ENCODE data around the gene ARRB1.

The ARRB1 gene

DNA sequence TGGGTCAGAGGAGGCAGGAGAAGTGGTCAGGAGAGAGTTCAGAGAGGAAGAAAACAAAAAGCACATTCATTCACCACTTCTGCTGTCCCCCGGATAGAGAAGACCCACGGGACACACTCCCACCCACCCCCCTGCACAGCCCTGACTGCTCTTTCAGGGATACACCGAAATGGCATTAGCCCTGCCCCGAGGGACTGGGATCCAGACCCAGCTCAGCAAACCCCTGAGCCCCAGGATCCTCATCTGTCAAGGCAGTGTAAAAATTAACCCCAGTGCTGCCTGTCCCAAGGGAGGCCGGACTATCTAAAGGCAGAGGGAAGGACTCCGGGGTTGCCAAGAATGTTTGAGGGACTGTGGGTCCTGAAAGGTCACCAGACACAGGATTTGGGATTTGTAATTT is 79.7 kb downstream of the ARRB1 start:
- no peak for DNase-seq

DNA sequence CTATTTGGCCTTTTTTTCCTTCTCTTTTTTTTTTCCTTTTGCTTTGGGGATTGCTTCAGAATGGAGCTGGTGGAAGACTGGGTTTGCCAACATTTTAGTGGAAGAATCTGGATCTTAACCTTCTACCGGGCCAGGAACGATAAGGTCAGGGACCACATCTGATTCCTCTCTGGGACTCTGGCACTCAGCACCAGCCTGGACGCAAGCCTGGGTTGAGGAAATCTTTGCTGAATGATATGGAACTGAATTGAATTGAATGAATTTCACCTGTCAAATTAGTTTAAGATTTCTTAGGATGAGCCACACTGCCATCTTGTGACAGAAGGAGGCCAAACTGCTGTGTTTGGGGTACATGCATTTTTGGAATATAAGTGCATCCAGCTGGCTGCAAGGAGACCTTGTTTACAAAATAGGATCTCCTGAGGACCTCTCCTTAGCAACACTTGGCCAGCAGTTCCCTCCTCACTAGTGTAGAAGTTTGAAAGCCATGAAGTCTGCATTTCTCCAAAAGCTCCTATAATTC is 80.5 kb downstream of the ARRB1 start:
- no peak for DNase-seq

DNA sequence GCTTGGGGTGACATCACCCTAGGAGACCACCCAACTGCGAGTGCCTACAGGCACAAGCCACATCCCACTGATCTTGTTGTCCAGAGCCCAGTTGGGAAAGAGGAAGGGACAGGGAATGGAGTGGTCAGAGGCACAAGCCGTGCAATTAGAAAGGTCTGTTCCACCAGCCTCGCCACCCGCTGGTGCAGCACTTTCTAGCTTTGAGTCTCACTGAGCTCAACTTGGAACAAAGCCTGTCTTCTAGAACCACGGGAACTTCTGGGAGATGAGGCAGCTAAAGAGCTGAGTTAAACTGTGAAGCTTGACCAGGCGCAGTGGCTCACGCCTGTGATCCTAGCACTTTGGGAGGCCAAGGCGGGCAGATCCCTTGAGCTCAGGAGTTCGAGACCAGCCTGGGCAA is 81.6 kb downstream of the ARRB1 start:
- no peak for DNase-seq

DNA sequence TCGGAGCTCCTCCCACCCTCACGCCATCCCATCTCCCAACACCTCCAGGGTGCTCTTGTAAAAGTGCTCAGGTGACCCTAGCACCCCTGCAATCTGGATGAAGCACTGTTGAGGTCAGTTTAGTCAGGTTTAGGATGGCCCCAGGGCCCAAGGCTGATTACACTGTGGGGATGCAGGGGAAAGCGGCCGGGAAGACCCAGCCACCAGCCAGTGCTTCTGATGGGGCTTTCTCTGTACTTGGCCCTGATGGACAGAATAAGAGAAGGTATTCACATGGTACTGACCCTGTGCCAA is 82.1 kb downstream of the ARRB1 start:
- no peak for DNase-seq

DNA sequence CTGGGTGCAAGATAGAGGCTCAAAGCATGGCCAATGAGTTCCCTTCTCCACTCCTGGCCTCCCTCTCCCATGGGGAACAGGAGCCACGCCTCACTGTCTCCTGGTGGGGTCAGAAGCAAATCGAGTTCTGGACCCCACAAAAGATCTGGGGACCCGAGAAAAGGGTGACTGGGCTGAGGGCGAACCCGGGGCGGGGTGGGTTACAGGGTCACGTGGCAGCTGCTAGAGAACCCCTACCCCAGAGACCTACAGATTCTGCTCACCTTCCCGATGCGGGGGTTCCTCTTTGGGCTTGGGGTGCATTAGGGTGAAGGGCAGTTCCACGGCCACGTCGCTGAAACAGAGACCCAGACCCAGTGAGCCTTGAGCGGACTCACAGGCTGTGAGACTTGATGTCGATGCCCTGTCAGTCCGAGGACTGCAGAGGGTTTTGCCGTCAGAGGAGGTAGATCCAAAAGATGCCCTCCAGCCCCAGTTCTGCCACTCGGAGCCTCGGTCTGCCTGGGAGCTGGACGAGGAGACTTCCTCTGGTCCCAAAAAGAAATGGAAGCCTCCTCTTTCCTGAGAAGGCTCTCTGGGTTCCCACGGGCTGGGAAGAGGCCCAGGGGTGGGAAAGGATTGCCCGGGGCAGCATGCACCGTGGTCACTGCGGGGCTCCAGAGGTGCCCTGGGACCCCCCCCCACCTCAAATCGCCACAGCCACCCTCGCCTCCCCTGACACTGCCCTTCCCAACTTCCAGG is 82.7 kb downstream of the ARRB1 start:
- DNase-seq, result no peak

DNA sequence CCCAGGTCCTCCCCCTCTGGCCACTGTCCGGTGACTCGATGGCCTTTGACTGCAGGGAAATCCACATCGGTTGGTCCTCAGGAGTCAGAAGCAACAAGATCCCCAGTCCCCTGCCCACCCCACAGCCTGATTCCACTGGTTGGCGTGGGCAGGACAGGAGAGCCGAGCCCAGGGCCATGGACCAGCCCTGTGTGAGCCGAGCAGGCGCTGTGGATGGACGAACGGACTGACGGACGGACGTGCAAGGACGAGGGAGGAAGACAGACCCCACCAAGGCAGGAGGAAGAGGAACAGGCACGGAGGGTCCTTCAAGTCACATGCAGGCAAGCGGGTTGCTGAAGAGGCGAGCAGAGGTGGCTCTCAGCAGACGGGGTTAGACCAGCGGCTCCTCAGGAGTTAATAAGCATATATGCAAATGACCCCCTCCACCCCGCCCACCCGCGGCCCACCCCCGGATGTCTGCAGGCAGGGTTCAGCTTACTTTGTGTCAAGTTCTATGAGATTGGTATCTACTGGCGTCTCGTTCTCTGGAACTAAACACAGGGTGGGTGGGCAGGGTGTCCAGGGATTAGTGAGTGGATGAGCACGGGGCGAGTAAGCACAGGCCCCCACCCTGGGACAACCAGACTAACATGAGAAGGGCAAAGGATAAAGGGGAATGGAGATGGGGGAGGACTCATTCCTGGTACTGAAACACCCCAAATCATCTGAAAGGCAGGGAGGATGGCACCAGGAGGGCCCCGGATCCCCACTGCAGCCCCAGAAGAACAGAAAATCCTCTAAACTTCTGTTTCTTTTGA is 84.1 kb downstream of the ARRB1 start:
- DNase-seq, result no peak

DNA sequence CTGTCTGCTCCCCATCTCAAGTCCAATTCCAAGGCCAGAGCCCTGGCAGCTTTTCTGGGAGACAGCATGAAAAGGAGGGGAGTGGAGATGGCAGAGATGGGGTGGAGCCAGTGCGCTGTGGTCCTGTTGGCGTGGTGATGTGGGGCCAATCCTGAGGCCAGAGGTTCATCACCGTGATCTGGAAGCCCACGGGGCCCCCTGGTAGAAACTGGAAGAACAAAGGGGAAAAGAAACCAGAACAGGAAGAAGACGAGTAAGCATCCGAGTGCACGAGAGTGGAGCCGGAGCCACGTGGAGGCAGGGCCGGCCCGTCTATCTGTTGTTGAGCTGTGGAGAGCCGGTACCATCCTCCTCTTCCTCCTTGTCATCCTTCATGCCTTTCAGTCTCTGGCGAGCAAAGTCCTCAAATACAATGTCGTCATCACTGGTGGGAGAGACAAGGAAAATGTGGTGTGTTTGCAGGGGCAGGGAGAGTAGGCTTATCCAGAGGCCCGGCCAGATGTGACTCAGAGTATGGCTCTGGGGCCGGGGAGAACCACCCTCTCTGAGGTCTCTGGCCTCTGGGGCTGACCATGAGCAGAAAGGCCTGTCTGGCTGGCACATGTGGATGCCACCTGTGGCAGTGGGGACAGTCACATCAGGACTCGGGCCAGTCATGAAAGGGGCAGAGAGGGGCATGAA is 85.5 kb downstream of the ARRB1 start:
- no peak for DNase-seq

DNA sequence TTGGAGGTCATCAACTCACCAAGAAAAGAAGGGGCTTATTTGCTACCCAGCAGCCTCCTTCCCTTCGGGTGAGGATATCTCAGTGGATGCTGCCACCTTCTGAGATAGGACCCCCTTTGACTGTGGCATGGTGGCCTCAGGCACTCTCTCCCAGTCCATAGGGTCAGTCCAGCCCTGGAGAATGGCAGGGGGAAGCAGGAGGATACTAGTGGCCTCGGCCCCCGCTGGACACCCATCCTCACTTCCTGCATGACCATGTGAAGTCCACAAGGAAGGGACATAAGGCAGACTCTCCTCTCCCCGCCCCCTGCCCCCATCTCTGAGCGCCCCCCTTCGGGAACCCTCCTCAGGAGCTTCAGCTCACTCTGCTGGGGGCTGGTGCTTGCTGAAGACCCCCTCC is 86.5 kb downstream of the ARRB1 start:
- no peak for DNase-seq

DNA sequence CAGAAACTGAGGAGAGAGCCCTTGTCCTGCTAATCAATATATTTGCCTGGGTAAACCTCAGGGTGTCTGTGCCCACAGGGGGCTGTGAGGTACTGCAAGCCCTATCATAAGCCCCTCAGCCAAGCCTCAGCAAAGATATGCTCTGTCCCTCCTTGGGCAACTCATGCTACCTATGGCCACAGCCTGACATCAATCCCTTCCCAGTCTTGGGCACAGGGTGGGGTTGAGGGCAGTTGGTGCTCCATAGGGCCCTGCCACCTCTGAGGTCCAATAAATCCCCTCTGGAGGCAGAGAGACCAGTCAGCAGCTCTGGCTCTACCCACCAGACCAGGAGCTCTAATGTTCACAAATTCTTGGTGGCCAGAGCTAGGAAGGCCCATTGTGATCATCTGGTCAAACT is 87.1 kb downstream of the ARRB1 start:
- no peak for DNase-seq

DNA sequence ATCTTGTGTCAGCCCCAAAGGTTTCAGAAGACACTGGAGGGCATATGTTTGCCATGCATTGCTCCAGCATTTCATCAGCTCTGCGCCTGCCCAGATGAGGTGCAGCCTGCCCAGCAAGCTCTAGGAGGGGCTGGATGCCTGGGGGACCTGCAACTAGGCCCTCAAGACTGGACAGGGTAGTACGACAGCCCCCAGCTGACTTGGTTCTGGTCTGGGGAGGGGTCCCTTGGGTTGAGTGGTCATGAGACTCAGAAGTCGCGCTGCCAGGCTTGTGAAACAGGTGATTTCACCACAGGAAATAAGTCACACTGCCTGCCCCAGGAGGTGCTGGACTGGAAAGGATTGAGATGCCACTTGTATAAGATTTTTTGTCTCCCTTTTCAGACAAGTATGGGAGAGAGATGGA is 87.5 kb downstream of the ARRB1 start:
- DNase-seq, result no peak

DNA sequence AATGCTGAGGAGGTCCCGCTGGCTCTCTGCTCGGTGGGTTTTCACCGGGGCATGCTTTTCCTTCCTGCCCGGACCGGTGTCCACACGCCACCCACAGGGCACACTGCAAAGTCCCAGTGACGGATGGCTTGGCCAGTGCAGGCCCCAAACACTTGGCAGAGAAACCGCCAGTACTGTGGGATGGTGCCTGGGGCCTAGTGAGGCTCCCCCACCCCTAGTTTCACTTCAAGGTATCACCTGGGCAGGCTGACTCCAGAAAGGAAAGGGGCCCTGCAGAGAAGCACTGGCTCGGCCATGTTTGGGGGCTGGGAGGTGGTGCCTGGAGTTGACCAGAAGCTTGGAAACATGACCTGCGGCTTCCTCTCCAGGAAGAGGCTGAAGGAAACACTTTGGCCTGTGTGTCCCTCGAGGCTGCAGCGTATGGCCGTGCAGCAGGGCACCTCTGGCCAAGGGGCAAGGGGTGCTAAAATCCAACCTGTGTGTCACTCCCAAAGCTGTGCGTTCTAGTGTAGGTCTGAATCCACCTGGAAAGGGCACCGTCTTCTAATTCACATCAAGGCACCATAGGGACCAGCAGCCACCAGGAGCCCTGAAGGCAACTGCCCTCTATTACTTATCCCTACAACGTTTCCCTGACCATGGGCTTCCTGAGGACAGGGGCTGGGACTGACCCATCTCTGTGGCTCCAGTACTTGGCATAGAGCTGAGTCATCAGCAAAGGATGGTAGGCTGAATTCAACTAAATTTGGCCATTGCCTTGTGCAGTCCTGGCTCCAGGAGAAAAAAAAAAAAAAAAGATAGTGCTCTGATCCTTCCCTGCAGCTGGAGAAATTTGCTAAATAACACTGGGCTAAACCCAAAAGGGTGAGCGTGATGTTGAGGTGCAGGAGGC is 88.3 kb downstream of the ARRB1 start:
- no peak for DNase-seq

DNA sequence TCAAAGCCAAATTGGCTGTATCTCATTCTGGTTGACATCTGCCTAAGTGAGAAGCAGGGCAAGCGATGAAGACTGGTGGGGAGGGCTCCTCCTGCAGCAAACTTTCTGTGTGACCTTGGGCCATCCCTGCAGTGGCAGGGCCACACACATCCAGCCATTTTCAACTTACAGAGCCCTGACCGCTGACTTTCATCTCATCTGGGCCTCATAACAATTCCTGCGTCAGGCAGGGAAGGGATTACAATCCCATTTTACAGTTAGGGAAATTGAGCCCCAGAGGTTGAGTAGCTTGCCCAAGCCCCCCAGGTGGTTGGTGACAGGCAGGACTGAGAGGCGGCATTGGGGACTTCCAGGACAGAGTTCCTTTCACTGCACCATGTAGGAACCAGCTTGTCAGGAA is 89.0 kb downstream of the ARRB1 start:
- no peak for DNase-seq

DNA sequence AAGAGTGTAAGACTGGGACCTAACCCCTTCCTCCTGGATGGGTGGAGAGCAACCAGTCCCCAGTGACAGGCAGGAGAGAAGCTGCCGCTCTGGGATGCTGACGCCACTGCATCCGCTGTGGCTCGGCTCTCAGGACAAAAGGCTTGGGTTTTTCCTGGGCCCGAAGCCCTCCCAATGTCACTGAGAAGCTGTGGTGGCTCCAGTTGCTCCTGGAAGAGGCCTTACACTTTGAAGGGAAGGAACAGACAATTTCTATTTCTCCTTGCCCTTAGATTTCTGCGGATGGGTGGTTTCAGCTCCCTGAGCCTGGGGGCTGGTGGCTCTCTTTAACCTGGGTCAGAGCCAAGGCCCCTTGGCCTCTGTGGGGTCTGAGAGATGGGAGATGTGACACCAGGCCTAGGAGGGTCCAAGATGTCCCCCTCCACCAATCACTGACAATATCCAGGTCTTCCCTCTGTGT is 89.5 kb downstream of the ARRB1 start:
- DNase-seq, result no peak

DNA sequence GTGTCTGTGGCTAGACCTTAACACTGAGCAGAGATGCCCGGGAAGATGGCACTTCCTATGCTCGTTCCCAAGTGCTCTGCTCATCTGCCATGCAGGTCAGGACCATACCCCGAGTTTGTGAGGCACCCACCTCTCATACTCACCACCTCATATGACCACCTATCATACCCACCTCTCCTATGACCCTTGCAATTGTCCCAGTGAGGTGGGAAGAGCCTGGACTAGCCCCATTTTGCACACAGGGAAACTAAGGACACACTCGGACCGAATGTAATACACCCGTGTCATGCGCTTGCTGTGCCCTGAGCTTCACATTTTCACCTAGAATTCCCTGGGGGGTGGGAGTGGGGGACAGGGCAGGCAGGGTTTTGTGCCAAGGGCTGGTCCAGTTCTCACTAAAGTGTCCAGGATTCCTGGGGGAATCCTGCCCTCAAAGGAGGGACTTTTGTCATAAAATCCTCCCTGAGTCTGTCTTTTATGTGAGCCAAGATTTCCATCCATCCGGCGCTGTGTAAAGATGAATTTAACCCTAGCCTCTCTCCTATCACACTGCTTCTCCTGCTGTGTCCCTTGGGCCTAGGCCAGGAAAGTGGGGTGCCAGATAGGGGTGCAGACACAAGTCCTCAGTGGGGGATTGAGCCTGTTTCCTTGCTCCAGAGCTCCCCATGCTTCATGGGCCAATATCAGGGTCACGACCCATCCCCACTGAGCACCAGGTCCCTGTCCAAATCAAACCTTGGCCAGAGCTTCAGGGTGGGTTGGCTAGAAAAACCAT is 90.9 kb downstream of the ARRB1 start:
- DNase-seq, result no peak

DNA sequence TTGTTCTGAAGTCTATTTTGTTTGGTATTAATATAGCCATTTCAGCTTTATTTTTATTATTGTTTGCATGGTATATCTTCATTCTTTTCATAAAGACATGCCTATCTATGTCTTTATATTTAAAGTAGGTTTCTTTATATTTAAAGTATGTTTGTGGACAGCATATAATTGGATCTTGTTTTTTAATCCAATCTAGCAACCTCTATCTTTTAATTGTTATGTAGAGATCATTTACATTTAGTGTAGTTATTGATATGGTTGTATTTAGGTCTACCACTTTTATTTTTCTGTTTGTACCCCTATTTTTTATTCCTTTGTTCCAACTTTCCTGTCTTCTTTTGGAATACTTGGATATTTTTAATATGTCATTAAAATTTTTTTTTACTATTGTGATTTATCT is 97.1 kb downstream of the ARRB1 start:
- no peak for DNase-seq

DNA sequence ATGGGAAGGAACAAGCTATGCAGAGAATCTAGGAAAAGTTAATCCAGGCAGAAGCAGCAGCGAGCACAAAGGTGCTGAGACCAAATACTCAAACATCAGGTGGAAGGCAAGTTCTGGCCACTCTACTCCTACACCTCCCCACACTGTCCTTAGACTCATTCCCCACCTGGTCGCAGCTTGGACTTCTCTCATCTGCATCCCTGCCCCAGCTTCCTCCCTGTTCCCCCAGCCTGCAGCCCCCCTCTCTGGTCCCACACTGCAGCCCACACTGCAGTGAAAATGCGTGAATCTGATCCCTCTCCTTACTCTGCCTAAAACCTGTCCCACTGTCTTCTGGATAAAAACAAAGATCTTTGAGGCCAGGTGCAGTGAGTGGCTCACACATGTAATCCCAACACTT is 101.8 kb downstream of the ARRB1 start:
- no peak for DNase-seq

DNA sequence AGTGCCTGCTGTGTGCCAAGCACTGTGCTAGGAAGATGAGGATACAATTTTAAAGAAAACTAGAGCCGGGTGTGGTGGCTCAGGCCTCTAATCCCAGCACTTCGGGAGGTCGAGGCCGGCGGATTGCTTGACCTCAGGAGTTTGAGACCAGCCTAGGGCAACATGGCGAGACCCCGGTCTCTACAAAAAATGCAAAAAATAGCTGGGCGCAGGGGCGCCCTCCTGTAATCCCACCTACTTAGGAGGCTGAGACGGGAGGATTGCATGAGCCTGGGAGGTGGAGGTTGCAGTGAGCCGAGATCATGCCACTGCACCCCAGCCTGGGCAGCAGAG is 102.6 kb downstream of the ARRB1 start:
- no peak for DNase-seq

DNA sequence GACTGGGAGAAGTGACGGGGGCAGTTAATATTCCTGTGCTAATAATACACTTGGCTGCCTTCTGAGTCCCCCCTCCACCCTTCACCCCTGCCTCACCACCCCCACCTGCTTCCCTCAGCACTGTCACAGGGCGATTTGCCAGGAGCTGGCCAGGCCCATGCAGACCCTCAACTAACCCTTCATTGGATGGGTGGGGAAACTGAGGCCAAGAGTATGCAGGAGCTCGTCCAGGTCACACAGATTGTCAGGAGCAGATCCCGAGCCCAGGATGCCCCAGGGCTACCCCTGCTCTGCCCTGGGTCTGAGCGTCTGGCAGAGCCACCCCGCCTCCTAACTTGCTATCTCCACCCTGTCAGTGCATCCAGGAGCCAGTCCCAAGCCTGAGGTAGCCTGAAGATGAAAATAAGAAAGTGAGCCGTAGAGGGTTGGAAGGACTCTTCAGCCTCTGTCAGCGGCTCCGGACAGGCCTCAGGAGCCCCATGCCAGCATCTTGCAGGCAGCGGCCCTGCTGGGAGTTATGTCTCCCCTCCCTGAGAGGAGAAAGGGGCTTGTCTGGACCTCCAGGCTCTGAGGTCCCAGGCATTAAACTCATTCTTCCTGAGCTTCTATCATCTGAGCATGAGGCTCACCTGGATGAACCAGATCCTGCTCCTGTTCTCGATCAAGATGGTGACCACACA is 104.7 kb downstream of the ARRB1 start:
- no peak for DNase-seq

DNA sequence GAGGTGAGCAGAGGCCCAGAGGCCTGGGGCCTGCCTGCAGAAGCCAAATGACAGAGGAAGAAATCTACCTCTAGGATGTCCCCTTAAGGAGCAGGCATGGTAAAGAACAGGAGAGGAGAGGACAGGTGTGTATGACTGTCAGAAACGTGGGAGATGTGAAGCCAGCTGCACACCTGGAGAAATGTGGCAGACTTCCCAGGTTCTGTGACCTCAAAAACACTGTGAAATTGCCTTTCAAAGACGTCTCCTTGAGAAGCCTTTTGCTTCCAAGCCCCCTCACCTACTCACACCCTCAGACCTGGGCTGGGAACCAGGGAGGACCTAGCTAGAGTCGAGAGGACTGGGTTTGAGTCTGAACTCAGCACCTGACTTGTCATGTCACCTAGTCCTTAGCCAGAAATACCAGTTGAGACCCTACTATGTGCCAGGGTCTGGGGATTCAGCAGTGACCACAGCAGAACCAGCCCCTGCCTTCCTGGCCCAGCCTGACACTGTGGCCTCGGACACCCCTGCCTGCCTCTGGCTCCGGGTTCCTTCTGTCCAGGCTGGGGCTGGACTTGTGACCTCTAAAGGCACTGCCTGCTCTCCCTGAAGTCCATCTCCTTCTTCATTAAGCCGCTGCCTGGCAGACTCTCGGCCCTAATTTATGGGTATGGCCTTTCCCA is 105.3 kb downstream of the ARRB1 start:
- no peak for DNase-seq

DNA sequence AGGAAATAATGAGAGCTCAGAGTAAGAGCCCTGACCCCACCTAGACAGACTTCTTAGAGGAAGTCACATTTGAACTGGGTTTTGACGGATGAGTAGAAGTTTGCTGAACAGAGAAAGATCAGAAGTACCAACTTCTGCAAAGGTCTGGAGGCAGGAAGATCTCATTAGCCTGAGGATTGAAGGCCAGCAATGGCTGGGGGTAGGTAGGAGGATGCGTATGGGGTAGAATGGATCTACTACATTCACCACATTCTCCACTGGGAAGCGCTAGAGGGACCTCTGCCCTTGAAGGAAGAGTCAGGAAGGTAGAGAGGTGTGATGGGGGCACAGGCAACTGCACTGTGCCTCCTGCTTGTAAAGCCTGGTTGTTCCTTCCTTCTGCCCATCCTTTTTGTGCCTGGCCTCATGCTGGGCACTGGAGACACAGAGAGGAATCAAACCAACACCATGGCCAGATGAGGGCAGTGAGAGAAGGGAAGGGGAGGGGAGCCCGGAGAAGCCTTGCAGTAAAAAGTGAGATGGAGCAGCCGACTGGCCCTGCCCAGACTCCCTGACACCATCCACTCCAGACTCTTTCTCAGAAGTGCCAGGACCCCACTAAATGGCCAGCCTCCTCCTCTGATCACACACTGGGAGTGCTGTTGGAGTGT is 106.0 kb downstream of the ARRB1 start:
- no peak for DNase-seq
